HUDEP-2 (cell line): ENCODE data around the gene CYP27B1.

Experiments
- DNase-seq, 76 experiments: peaks; one replicate each; lab custom pipeline; 2025; ENCODE audit not compliant: unreplicated experiment in 76 of 76; lab: John Stamatoyannopoulos, UW

The CYP27B1 gene

DNA sequence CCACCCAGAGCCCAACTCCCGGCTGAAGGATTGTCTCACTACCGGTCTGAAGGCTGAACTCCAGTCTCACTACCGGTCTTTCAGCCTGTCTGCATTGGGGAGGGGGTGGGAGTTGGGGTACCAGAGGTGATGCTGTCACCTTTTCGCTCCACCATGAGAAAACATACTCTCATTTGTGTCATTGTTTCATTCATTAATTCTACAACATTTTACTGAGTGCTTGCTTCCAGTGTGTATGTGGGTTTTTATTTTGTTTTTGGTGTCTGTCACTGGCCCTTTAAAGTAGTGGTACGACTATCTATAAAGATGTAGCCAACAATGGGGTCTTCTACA lies 14.2 kb downstream of the CYP27B1 start:
- no peak for DNase-seq

- DNase-seq, result peak; percentile 70 to 100 (median 99)
These were observed 14.8 kb downstream of the CYP27B1 start, which contains the start of gene CDK4 for GRCh38 chr12:57751788-57752667. Gene CDK4, minus strand, starts transcription at chr12:57752310. Its CDS starts 593 bp downstream, at chr12:57751717.

- peak in 3 of 76 experiments; percentile 37 to 49 (median 40) for DNase-seq
These were observed 15.5 kb downstream of the CYP27B1 start for GRCh38 chr12:57751432-57751787.

GRCh38 chr12:57750561-57751431 lies 16.1 kb downstream of the CYP27B1 start:
- no peak for DNase-seq

- peak in 1 of 76 experiments; percentile 2 for DNase-seq
These were observed 17.8 kb downstream of the CYP27B1 start for GRCh38 chr12:57749061-57749460.

DNA sequence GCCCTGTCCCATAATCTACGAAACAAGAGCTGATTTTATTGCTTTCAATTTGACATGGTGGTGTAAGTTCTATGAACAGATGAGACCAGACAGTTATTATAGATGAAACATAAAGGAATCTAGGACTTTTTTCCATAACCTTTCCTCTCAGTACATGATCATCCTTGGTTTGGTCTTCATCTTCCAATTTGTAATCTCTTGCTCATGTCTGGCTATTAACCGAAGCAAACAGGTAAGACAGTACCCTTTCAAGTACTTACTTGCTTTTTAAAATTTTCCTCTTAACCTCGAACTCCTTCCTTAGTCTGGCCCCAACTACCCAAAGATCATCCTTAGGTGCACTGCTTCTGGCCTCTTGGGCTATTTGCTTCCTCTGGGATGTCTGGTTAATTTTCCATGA lies 20.9 kb downstream of the CYP27B1 start:
- peak in 2 of 76 experiments; percentile 17 to 28 for DNase-seq

DNA sequence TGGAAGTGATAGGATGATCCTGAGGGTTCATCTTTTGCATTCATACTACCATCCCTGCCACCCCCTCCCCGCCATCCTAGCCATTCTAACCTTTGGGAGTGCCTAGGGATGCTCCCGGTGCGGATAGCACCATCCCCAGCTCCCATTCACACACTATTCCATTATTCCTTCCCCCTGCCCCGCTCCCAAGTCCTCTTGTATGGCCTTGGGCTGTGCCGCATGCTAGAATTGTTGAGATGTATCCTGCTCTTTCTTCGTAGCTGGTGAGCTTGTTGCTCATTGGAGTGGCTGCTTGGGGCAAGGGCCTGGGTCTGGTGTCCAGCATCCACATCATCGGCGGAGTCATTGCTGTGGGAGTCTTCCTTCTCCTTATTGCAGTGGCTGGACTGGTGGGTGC lies 21.4 kb downstream of the CYP27B1 start:
- DNase-seq, result peak in 7 of 76 experiments; percentile 10 to 39 (median 27)

- DNase-seq, result peak in 75 of 76 experiments; percentile 60 to 96 (median 90)
These were observed 21.9 kb downstream of the CYP27B1 start, which contains the start of gene TSPAN31 for GRCh38 chr12:57744777-57745484. Gene TSPAN31, plus strand, starts transcription at chr12:57745039. Its CDS starts 116 bp downstream, at chr12:57745155.

DNA sequence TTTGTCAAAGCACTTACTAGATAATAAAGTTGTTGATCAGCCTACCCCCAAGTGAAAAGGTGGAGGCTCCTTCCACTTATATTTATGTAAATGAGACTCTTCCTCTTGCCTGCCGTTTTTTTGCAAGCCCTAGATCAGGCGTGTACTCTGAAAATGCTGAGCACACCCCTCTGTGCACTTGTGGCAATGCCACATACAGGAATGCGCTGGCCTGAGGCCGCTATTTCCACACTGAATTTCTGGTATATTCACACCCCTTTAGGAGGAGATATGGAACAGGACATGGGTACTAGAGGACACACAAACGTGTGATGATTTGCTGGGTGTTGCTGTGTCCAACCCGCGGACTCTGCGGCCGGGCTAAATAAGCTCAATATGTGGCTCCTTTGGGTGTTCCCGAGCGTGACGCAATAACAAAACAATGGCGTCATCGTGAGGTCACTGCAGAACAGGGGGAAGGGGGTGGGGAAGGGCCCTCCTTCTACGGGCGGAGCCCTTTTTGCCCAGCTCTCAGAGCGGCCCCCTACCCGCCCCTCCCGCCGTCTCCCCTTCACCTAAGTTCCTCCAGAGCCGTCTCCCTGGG lies 22.6 kb downstream of the CYP27B1 start:
- DNase-seq, result peak in 49 of 76 experiments; percentile 26 to 79 (median 63)

- no peak for DNase-seq
These were observed 23.1 kb downstream of the CYP27B1 start for GRCh38 chr12:57743769-57744168.

DNA sequence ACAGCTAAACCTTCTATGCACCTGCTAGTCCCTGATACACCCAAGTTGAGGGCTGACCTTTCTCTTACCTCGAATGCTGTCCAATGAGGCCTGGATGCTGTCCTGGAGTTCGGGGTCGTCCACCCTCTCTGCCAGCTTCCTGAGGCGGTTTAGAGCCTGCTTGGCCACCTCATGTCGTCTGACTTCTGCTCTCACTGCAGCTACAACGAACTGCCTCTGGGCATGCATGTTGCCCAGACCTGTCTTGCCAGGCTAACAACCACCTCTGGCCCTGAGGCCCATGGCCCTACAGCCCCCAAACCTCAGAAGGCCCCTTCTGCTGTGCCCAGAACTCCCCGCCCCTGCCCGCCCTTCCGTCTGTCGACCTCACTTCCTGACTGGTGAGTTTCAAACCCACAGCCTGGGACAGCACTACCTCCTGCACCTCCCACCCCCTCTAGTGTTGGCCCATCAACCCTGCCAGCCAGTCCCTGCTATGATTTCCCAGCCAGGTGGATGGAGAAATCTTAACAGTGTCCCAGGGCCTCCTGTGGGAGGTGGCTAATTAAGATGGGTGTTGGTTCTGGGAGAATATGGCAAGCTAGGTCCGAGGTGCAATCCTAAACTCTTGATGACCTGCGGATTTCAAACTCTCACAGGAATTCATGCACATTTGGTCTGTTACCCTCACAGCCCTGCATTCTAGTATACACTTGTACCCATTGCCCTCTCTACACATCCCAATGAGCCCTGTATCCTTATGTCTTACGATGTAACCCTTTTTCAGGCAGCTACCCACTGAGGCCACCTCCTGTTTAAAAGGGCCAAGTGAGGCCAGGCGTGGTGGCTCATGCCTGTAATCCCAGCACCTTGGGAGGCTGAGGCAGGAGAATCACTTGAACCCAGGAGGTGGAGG lies 24.8 kb downstream of the CYP27B1 start:
- DNase-seq, result peak in 46 of 76 experiments; percentile 5 to 68 (median 36)

GRCh38 chr12:57741413-57741789 lies 25.5 kb downstream of the CYP27B1 start:
- peak in 1 of 76 experiments; percentile 7 for DNase-seq

DNA sequence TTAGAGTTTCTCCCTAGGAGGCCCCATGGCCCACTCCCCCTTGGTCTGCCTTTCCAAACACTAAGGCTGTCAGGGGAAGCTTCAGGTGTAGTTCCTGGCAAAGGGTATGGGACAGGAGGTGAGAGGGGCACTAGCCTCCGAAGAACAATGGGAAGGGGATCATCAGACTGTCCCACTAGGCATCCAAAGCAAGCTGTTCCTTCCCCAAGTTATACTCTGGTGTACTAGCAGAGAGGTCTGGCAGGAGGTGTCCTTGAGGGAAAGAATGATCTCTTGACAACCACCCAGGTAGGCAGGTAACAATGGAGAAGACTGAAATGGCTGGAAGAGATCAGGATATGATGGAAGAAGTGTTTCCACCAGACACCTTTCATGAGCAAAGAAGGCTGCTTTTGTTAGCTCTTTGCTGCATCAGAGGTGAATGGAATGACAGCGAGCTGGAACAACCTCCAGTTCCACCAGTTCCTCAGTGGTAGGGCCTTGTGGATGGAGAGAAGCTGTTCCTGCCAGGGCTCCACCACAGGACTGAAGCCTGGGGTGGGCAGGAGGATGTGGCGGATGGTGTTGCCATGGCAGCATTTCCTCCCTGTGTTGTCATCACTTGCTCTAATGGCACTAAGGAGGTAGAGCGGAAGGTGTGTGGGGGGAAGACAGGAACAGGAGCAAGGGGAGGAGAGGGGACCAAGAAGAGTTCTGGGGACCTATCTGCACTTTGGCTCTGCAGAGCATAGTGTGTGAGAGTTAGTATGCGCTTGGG lies 26.0 kb downstream of the CYP27B1 start:
- no peak for DNase-seq

DNA sequence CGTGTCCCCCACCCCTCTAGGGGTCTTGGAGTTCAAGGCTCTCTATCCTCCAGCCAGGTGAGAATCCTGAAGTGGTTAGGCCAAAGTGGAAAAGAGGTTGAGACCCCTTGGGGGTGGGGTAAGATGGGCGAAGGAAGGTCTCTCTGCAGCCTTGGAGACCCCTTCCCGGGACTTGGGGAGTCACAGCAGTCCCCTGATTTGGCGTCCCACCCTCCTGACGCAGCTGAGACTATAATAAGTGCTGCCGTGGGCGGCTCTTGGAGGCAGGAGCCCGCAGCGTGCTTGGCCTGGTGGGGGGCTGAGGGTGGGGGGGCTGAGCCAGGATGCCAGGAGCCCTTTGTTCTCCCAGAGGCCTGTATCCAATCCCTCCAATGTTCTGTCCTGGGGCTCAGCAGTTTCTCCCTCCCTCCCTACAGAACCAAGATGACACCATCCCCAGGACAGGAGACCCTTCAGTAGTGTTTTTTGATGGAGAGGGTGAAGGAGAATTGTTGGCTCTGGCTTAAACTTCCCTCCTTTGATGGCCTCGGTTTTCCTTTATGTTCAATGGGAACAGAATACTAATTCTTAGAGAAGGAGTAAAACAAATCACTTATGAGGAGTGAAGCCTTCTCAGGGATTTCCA lies 26.9 kb downstream of the CYP27B1 start:
- no peak for DNase-seq

GRCh38 chr12:57739387-57739786 lies 27.5 kb downstream of the CYP27B1 start:
- no peak for DNase-seq

DNA sequence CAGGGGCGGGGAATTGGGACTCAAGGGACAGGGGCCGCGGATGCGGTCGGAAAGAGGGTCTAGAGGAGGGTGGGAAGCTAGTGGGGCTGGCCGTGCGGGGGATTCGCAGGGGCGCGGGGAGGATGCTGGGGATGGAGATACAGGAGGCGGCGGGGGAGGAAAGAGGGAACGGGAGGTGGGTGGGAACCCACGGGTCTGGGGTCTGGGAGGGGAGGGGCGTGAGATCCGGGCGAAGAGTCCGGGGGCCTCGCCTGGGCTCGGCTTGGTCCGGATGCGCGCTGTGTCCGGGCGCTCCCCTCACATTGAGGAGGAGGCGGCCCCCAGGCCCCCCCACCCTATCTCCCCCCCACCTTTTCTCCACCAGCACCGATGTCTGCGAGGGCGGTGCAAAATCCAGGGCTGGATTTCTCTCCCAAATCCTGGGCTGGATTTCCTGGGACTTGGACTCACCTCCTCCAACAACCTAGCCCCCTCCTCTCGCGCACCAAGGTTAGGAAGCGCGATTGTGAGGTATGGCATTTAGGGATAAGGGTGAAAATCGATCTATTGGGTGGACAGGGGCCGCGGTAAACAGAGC lies 28.1 kb downstream of the CYP27B1 start, which contains the start of gene AGAP2:
Gene AGAP2, minus strand, starts transcription at position 82 of the 577 bp plus-strand sequence. CDS start 496 bp downstream, outside the sequence.
- DNase-seq, result no peak
